Ishikawa (cell line): ENCODE measurements around the gene TRIP13.

Experiments used
- EP300 ChIP-seq: IDR thresholded peaks from 2 replicates; pipeline ENCODE4 v1.6.1; 2012; ENCODE audit warnings: borderline replicate concordance
- REST ChIP-seq: IDR thresholded peaks from 2 replicates; pipeline ENCODE4 v1.6.1; 2012; ENCODE audit warnings: low read depth, mild to moderate bottlenecking
- TAF1 ChIP-seq: IDR thresholded peaks from 2 replicates; pipeline ENCODE4 v1.6.1; 2012; ENCODE audit warnings: low read depth, mild to moderate bottlenecking

GRCh38 chr5:852431-853401, 40.0 kb upstream of the TRIP13 start:
- TF ChIP-seq EP300: no peak
- no peak for TF ChIP-seq REST
- TF ChIP-seq TAF1: no peak
